Measurements from ENCODE around the gene ZNF280A.

ZNF280A gene, protein sequence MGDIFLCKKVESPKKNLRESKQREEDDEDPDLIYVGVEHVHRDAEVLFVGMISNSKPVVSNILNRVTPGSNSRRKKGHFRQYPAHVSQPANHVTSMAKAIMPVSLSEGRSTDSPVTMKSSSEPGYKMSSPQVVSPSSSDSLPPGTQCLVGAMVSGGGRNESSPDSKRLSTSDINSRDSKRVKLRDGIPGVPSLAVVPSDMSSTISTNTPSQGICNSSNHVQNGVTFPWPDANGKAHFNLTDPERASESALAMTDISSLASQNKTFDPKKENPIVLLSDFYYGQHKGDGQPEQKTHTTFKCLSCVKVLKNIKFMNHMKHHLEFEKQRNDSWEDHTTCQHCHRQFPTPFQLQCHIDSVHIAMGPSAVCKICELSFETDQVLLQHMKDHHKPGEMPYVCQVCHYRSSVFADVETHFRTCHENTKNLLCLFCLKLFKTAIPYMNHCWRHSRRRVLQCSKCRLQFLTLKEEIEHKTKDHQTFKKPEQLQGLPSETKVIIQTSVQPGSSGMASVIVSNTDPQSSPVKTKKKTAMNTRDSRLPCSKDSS

DNA sequence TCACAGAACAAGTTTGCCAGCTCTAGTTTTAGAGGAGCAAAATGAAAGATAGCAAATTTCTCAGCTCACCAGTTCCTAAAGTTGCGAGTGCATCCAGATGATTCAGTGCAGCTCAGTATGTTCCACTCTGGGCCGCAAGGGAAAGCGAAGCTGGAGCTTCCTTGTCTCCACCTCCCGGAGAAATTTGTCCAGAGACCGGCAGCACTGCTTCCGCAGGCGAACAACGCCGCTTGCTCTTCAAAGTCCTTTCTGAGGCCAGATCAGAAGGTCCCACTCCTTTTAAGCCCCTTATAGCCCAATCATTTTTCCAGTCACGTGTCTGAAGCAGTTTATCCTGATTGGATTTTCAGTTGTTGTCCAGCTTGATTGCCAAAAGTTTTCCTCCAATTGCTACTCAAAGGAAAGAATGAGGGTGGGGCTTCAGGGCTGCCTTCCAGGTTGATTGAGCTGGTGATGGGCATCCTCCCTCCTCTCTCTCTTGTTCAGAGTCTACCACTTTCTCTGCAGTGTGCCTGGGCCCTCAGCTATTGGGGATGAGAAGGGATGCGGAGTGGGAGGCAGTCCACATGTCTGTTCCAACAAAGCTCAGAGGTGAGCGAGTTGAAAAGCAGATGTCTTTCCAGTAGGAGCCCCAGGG lies at the start of gene ZNF280A:
ZNF280A (minus strand) TSS at position 251 of the 637 bp plus-strand sequence. CDS start 4,640 bp downstream, outside the sequence.
- no peak within 1 kb of the TSS for H3K4me3 ChIP-seq (ENCODE audit: low read depth, low read length)
- TF ChIP-seq, protein P1, sequence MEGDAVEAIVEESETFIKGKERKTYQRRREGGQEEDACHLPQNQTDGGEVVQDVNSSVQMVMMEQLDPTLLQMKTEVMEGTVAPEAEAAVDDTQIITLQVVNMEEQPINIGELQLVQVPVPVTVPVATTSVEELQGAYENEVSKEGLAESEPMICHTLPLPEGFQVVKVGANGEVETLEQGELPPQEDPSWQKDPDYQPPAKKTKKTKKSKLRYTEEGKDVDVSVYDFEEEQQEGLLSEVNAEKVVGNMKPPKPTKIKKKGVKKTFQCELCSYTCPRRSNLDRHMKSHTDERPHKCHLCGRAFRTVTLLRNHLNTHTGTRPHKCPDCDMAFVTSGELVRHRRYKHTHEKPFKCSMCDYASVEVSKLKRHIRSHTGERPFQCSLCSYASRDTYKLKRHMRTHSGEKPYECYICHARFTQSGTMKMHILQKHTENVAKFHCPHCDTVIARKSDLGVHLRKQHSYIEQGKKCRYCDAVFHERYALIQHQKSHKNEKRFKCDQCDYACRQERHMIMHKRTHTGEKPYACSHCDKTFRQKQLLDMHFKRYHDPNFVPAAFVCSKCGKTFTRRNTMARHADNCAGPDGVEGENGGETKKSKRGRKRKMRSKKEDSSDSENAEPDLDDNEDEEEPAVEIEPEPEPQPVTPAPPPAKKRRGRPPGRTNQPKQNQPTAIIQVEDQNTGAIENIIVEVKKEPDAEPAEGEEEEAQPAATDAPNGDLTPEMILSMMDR (IDR thresholded peaks at IDR 0.05; ENCODE audit: low read depth, low read length, missing control alignments), result no peak
- DNase-seq (ENCODE audit: low read depth), result no peak
- in situ Hi-C loops (cut with HindIII; ENCODE audit: low sequenced_read_pairs), result no loop called here

DNA sequence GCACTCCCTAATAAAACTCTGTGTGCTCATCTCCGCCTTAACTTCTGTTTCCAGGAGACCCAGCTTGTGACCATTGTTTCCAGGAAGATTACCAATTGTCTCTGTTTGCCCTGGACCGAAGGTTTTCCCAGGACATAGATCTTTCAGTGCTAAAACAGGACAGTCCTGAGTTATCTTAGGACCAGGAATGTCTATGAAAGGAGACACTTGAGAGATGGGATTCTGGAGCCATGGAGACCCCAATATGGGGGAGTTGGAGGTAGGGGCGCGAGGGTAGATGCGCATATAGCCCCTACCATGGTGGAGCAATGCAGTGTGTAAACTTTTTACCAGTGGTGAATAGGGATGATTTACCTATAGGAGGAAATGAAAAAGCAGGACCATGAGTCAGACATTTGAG lies 49.1 kb upstream of the ZNF280A start:
- TF ChIP-seq, protein P1 (IDR thresholded peaks at IDR 0.05; ENCODE audit: low read depth, low read length, missing control alignments), result no peak
- in situ Hi-C loops (cut with HindIII; ENCODE audit: low sequenced_read_pairs), result no loop called here
- DNase-seq (ENCODE audit: low read depth), result no peak
- H3K4me3 ChIP-seq (ENCODE audit: low read depth, low read length), result no peak overlapping the region

DNA sequence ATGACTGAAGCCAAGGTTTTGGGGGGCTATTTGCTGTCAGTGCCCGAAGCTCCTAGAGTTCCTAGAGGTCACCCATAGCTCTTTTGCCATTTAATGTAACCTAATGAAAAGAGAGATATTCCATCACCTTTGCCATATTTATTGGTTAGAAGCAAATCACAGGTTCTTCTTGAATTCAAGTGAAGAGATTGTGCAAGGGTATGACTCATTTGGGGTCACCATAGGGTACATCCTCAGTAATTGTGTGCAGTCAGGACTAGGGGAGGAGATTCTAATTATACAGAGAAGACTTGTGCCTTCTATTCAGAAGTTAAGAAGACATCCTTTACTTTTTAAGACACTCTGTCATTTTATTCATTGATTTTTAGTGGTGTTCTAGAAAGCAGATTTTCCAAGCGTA lies 45.9 kb upstream of the ZNF280A start:
- no peak overlapping the region for H3K4me3 ChIP-seq (ENCODE audit: low read depth, low read length)
- DNase-seq (ENCODE audit: low read depth), result no peak
- in situ Hi-C loops (cut with HindIII; ENCODE audit: low sequenced_read_pairs), result no loop called here
- TF ChIP-seq, protein P1 (IDR thresholded peaks at IDR 0.05; ENCODE audit: low read depth, low read length, missing control alignments), result no peak

DNA sequence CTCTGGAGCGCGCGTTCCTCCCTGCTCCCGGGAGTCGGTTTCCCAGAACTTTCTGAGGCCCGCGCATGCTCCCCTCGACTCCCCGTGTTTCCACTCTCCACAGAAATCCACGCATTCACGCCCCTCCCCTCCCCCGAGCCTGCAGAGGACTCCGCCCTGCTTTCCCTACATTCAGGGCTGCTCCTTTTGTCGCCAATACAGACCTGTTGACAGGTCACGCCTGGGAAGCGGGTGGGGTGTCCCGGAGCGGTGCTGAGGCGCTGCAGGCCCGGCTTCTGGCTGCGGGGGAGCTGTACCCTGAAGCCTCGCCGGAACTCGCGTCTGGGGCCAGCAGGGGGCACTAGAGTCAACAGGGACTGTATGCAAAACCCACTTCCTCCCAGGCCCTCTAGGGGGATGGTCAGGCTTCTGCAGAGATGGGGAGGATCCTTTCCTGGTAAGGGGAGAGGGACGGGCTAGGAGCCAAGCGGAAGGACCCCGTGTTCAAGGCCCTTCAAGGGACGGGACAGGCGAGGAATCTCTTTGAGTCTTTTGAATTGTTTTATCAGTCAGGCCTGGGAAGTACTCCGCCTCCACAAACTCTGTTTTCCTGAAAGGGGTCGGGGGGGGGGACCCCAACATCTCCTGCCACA lies 39.0 kb upstream of the ZNF280A start, which contains the start of gene PRAME:
PRAME (minus strand) TSS at position 294 of the 632 bp plus-strand sequence. CDS start 2,433 bp downstream, outside the sequence.
- H3K4me3 ChIP-seq (ENCODE audit: low read depth, low read length), result no peak within 1 kb of the TSS
- in situ Hi-C loops (cut with HindIII; ENCODE audit: low sequenced_read_pairs), result no loop called here
- DNase-seq (ENCODE audit: low read depth), result no peak
- TF ChIP-seq, protein P1 (IDR thresholded peaks at IDR 0.05; ENCODE audit: low read depth, low read length, missing control alignments), result peak; percentile 27

DNA sequence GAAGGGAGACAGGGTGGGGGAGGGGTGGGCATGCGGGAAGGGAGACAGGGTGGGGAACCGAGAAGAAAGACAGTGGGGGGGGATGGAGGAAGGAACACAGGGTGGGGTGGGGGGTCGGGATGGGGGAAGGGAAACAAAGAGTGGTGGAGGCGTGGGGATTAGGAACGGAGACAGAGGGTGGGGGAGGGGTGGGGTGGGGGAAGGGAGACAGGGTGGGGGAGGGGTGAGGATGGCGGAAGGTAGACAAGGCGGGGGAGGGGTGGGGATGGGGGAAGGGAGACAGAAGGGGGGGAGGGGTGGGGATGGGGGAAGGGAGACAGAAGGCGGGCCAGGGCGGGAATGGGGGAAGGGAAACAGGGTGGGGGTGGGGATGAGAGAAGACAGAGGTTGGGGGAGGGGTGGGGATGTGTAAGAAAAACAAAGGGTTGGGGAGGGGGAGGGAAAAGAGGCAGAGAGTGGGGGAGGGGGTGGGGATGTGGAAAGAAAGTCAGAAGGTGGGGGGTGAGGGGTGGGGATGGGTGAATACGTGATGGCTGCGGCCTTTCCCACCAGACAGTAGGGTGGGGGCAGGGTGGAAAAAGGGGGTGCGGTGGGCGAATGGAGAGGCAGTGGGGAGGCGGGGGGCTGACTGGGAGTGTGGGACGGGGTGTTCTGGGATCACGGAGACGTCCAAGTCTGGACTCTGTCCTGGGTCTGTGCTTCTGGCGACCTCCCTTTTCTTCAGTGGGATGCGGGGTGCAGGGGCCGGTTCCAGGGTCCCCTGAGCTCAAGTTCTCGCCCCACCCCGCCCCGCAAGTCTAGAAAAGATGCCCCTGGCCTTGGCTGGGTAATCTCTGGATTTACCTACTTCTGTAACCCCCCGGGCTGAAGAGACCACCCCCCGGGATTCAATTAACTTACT lies 38.3 kb upstream of the ZNF280A start:
- H3K4me3 ChIP-seq (ENCODE audit: low read depth, low read length), result no peak overlapping the region
- DNase-seq (ENCODE audit: low read depth), result no peak
- TF ChIP-seq, protein P1 (IDR thresholded peaks at IDR 0.05; ENCODE audit: low read depth, low read length, missing control alignments), result no peak
- in situ Hi-C loops (cut with HindIII; ENCODE audit: low sequenced_read_pairs), result no loop called here
